ENCODE results near the gene KATNA1.

DNA sequence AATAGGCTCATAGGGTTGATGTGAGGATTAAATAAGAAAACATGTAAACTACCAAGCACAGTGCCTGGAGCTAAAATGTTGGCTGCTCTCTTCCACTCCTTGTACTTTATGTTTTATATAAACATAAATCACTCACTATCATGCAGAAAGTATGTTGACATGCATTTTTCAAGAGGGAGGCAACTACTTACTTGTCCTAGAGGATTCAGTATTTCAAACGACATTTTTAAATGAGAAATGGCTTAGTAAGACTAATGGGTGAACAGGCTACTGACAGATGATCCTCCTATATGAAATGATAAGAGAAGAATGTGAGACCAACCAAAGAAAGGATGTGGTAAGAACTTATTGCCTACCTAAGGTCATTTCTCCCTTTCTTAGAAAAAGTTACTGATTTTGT lies 48.4 kb upstream of the KATNA1 start:
- TF ChIP-seq CTCF (conservative IDR thresholded peaks at IDR 0.05) (no peak), ZFX (IDR thresholded peaks at IDR 0.05) (no peak)

All from C4-2B (cell line).